Esophagus squamous epithelium (tissue), 4 donors: ENCODE data around the gene SLC38A6.

Experiments used
- POLR2A ChIP-seq, 4 donors: fragments of 450-650 bp; IDR thresholded peaks; one replicate each; pipeline ENCODE4 v1.6.1; 2017; ENCODE audit warnings: antibody characterized with exemption in 4 of 4, mild to moderate bottlenecking in 4 of 4, moderate library complexity in 3 of 4
- TF ChIP-seq, protein P1 (sequence below), 6 experiments: fragments of 450-650 bp in 4 of 6; fragments of 200-600 bp in 2 of 6; sonication (generic) in 2 of 6; IDR thresholded peaks; one replicate each; pipeline ENCODE4 v1.5.1; 2016 to 2019; ENCODE audit warnings: antibody characterized with exemption in 6 of 6, mild to moderate bottlenecking in 4 of 6, moderate library complexity in 4 of 6

DNA sequence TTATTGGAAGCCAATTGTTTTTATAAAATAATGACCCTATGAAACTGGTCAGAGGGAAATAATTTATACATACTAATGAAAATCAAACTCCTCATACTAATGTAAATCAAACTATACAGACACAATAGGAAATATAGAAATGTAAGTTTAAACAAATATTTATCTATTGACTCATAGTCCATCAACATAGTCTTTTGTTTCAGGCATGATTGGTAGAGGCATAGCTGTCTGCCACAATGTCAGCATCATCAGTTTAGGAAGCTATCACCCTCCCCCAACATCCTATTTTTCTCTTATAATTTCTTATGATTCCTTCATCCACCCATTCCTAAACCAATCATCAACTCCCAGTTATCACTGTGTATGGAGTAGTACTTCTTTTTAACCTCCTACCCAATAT is 117.7 kb downstream of the SLC38A6 start:
- TF ChIP-seq, protein P1, sequence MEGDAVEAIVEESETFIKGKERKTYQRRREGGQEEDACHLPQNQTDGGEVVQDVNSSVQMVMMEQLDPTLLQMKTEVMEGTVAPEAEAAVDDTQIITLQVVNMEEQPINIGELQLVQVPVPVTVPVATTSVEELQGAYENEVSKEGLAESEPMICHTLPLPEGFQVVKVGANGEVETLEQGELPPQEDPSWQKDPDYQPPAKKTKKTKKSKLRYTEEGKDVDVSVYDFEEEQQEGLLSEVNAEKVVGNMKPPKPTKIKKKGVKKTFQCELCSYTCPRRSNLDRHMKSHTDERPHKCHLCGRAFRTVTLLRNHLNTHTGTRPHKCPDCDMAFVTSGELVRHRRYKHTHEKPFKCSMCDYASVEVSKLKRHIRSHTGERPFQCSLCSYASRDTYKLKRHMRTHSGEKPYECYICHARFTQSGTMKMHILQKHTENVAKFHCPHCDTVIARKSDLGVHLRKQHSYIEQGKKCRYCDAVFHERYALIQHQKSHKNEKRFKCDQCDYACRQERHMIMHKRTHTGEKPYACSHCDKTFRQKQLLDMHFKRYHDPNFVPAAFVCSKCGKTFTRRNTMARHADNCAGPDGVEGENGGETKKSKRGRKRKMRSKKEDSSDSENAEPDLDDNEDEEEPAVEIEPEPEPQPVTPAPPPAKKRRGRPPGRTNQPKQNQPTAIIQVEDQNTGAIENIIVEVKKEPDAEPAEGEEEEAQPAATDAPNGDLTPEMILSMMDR (IDR thresholded peaks at IDR 0.05) = no peak
- no peak for TF ChIP-seq POLR2A (IDR thresholded peaks at IDR 0.05)
